Upper lobe of left lung (tissue), 6 donors: Measurements from ENCODE around the gene MRPL20. TPM values are rescaled to one million over a fixed set of nuclear protein-coding genes. Genes with fewer than 3 reads are reported as not detected.
"Not testable (repeated sequence)": the region's sequence is repeated elsewhere in the genome, so short reads cannot be mapped to it uniquely, and the experiment has no call there.

Experiments
- ATAC-seq, 2 donors: fragments of 200-7000 bp; cut with Tn5 transposase; one replicate each; pipeline ENCODE4 v1.9.1; 2022; ENCODE audit warnings: mild to moderate bottlenecking in 2 of 2, moderate library complexity in 2 of 2; ENCODE audit not compliant: low FRiP score in 2 of 2
- DNase-seq, 2 donors: peaks; one replicate each; pipeline ENCODE4 v3.0.0-alpha.2; 2019 to 2020
- H3K27ac ChIP-seq, 4 donors: fragments of 200-600 bp; sonication (generic); one replicate each; pipeline ENCODE4 v1.5.1; 2016 to 2019
- H3K27me3 ChIP-seq, 4 donors: fragments of 200-600 bp; sonication (generic); one replicate each; pipeline ENCODE4 v1.5.1; 2017 to 2019
- H3K36me3 ChIP-seq, 4 donors: fragments of 200-600 bp; sonication (generic); one replicate each; pipeline ENCODE4 v1.5.1; 2016 to 2019
- H3K4me1 ChIP-seq, 4 donors: fragments of 200-600 bp; sonication (generic); one replicate each; pipeline ENCODE4 v1.5.1; 2018 to 2019
- H3K4me3 ChIP-seq, 4 donors: fragments of 200-600 bp; sonication (generic); one replicate each; pipeline ENCODE4 v1.5.1; 2017 to 2019; ENCODE audit warnings: mild to moderate bottlenecking in 2 of 4, moderate library complexity in 1 of 4
- H3K9me3 ChIP-seq, 4 donors: fragments of 200-600 bp; sonication (generic); one replicate each; pipeline ENCODE4 v1.5.1; 2018 to 2019
- EP300 ChIP-seq, 4 donors: sonication (generic); formaldehyde crosslinking; IDR thresholded peaks; one replicate each; pipeline ENCODE4 v1.5.1; 2017; ENCODE audit warnings: antibody characterized with exemption in 4 of 4, control low read depth in 2 of 4
- POLR2A ChIP-seq, 4 donors: fragments of 450-650 bp; IDR thresholded peaks; one replicate each; pipeline ENCODE4 v1.5.1; 2016 to 2017; ENCODE audit warnings: antibody characterized with exemption in 4 of 4, mild to moderate bottlenecking in 2 of 4
- POLR2AphosphoS5 ChIP-seq, 2 donors: sonication (generic); formaldehyde crosslinking; IDR thresholded peaks; one replicate each; pipeline ENCODE4 v1.5.1; 2017; ENCODE audit warnings: antibody characterized with exemption in 2 of 2
- WGBS, 2 donors: methylation state at CpG; one replicate each; pipeline ENCODE4 v1.1.5; 2017 to 2018; 5-methylcytosine and 5-hydroxymethylcytosine counted together
- total RNA-seq, 6 donors: library from RNA; depleted of rRNA in 4 of 6; stranded (reverse); fragments of >200 nt in 4 of 6; gene quantifications; one replicate each; pipeline versions ENCODE4 v1.1.0 to v1.2.1, GENCODE V29; 2016 to 2021
- TF ChIP-seq, protein P1 (sequence below), 6 experiments: fragments of 450-650 bp in 4 of 6; fragments of 200-600 bp in 2 of 6; sonication (generic) in 2 of 6; IDR thresholded peaks; one replicate each; pipeline ENCODE4 v1.5.1; 2016 to 2019; ENCODE audit warnings: antibody characterized with exemption in 6 of 6
- donor health status: DM: no; HTN: no; CAD: no; lungs with moderate emphysema.
- donor health status: DM: no; HTN: yes; CAD: no; lungs with severe emphysema.

MRPL20 gene
- 100 to 1,000 TPM in 3 of 6 donors, 10 to 100 TPM in 3; 90.7 to 145 (median 101) TPM for total RNA-seq

- WGBS, 2 donors, result 1% methylated on average over 53 to 60 of the region's 98 CpGs
- TF ChIP-seq POLR2AphosphoS5 (IDR thresholded peaks at IDR 0.05) (peak; percentile 98 to 99), POLR2A (IDR thresholded peaks at IDR 0.05) (peak in 3 of 4 donors; percentile 44 to 86 (median 73)), EP300 (IDR thresholded peaks at IDR 0.05) (peak in 1 of 4 donors; percentile 81)
- TF ChIP-seq, protein P1, sequence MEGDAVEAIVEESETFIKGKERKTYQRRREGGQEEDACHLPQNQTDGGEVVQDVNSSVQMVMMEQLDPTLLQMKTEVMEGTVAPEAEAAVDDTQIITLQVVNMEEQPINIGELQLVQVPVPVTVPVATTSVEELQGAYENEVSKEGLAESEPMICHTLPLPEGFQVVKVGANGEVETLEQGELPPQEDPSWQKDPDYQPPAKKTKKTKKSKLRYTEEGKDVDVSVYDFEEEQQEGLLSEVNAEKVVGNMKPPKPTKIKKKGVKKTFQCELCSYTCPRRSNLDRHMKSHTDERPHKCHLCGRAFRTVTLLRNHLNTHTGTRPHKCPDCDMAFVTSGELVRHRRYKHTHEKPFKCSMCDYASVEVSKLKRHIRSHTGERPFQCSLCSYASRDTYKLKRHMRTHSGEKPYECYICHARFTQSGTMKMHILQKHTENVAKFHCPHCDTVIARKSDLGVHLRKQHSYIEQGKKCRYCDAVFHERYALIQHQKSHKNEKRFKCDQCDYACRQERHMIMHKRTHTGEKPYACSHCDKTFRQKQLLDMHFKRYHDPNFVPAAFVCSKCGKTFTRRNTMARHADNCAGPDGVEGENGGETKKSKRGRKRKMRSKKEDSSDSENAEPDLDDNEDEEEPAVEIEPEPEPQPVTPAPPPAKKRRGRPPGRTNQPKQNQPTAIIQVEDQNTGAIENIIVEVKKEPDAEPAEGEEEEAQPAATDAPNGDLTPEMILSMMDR (IDR thresholded peaks at IDR 0.05), result peak in 2 of 6 experiments; percentile 3 to 20
- H3K27ac ChIP-seq, result peak within 1 kb of the TSS; percentile 83 to 90 (median 85)
- peak; percentile 95 to 100 for ATAC-seq
- H3K9me3 ChIP-seq, result no peaks in the 10 kb centered on the region
- H3K4me1 ChIP-seq, result peaks cover 31 to 47% (median 33%) of the 10 kb centered on the region in 4 donors
- peak; percentile 95 to 98 for DNase-seq
- peak within 1 kb of the TSS; percentile 82 to 97 (median 90) for H3K4me3 ChIP-seq
- H3K36me3 ChIP-seq, result peaks cover 12 to 42% (median 32%) of the 10 kb centered on the region in 4 donors
- H3K27me3 ChIP-seq, result no peaks in the 10 kb centered on the region
Measured at GRCh38 chr1:1406821-1407635, at the start of gene MRPL20. Gene MRPL20, minus strand, starts transcription at chr1:1407293. Its CDS starts 76 bp downstream, at chr1:1407217.

- peak in 1 of 2 donors; percentile 63 for DNase-seq
- 90 to 97% methylated on average over 4 to 14 of the region's 22 CpGs for WGBS, 2 donors
- H3K27me3 ChIP-seq, H3K4me3 ChIP-seq, H3K27ac ChIP-seq, ATAC-seq, H3K36me3 ChIP-seq, H3K9me3 ChIP-seq, H3K4me1 ChIP-seq: not testable (repeated sequence)
Measured at GRCh38 chr1:1456683-1457255, 49.7 kb upstream of the MRPL20 start.

DNA sequence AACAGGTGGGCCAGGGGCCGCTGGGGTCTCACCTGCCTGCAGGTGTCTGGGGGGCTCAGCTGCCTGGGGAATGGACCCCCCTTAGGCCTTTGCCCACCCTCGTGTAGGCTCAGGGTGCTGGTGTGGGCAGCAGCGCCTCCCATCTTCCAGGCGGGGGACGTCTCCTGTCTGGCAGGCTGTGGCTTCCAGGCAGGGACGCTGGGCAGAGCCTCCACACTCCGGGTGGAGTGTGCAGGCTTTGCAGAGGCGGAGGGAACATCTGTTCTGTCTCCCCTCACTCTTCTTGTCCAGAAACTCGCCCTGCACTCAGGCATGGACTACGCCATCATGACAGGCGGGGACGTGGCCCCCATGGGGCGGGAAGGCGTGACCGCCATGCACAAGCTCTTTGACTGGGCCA, 48.8 kb upstream of the MRPL20 start:
- WGBS, 2 donors, result 100% methylated on average over 1 of the region's 15 CpGs; no CpG with 5 or more reads in 1 of the 2 donors

GRCh38 chr1:1455366-1455884, 48.3 kb upstream of the MRPL20 start:
- H3K9me3 ChIP-seq, result no peaks in the 10 kb centered on the region
- H3K4me1 ChIP-seq, result no peaks in the 10 kb centered on the region
- no peak overlapping the region for H3K27ac ChIP-seq
- DNase-seq (peak in 1 of 2 donors; percentile 73), ATAC-seq (no peak)
- whole genome bisulfite sequencing, 2 donors, result 76 to 90% methylated on average over 5 to 23 of the region's 30 CpGs
- no peaks in the 10 kb centered on the region for H3K36me3 ChIP-seq
- no peak for TF ChIP-seq POLR2A (IDR thresholded peaks at IDR 0.05)
- TF ChIP-seq, protein P1 (IDR thresholded peaks at IDR 0.05), result no peak
- no peak for TF ChIP-seq EP300 (IDR thresholded peaks at IDR 0.05)
- TF ChIP-seq POLR2AphosphoS5 (IDR thresholded peaks at IDR 0.05), result no peak
- H3K27me3 ChIP-seq, result no peaks in the 10 kb centered on the region
- no peak overlapping the region for H3K4me3 ChIP-seq

More for the DNA sequence above, 48.8 kb upstream of the MRPL20 start:
- H3K27me3 ChIP-seq, H3K4me3 ChIP-seq, H3K9me3 ChIP-seq, ATAC-seq, DNase-seq, H3K4me1 ChIP-seq, H3K27ac ChIP-seq, H3K36me3 ChIP-seq: not testable (repeated sequence)

DNA sequence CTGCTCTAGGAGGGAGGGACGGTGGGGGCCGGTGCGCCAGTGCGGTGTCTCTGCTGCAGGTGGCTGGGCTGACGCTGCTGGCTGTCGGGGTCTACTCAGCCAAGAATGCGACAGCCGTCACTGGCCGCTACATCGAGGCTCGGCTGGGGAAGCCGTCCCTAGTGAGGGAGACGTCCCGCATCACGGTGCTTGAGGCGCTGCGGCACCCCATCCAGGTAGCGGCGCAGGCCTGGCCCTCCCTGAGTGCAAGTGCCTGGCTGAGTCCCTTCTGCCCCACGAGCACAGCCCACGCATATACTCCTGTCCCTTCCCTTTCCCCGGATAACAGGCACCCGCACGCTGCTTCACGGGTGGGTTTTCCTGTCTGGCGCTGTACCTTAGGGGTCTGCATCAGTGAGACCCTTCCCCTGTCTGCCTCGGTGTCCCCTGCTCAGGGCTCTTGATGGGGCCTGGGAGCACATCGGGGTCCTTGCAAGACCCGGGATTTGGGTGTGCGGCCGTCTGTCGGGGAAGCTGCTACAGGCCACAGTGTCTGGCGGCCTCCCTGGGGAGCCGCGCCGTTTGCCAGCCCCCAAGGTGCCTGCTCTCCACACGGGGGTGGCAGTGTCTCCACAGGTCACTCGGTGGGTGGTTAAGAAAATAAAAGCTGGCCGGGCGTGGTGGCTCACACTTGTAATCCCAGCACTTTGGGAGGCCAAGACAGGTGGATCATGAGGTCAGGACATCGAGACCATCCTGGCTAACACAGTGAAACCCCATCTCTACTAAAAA, 47.4 kb upstream of the MRPL20 start:
- not testable (repeated sequence) for H3K27me3 ChIP-seq, ATAC-seq, H3K27ac ChIP-seq, H3K9me3 ChIP-seq, H3K36me3 ChIP-seq, H3K4me1 ChIP-seq, H3K4me3 ChIP-seq
- peak in 1 of 2 donors; percentile 71 for DNase-seq
- 87% methylated on average over 19 to 22 of the region's 41 CpGs for WGBS, 2 donors

- H3K9me3 ChIP-seq, result no peaks in the 10 kb centered on the region
- peak in 1 of 2 donors; percentile 66 for DNase-seq
- no peaks in the 10 kb centered on the region for H3K4me1 ChIP-seq
- no peaks in the 10 kb centered on the region for H3K27me3 ChIP-seq
- TF ChIP-seq POLR2AphosphoS5 (IDR thresholded peaks at IDR 0.05), result no peak
- TF ChIP-seq POLR2A (IDR thresholded peaks at IDR 0.05), result no peak
- TF ChIP-seq, protein P1 (IDR thresholded peaks at IDR 0.05), result no peak
- TF ChIP-seq EP300 (IDR thresholded peaks at IDR 0.05), result no peak
- H3K4me3 ChIP-seq, result no peak overlapping the region
- H3K36me3 ChIP-seq, result no peaks in the 10 kb centered on the region
- no peak for ATAC-seq
- 90 to 94% methylated on average over 7 to 16 of the region's 16 CpGs for WGBS, 2 donors
- no peak overlapping the region for H3K27ac ChIP-seq
Measured at GRCh38 chr1:1452882-1453281, 45.8 kb upstream of the MRPL20 start.

DNA sequence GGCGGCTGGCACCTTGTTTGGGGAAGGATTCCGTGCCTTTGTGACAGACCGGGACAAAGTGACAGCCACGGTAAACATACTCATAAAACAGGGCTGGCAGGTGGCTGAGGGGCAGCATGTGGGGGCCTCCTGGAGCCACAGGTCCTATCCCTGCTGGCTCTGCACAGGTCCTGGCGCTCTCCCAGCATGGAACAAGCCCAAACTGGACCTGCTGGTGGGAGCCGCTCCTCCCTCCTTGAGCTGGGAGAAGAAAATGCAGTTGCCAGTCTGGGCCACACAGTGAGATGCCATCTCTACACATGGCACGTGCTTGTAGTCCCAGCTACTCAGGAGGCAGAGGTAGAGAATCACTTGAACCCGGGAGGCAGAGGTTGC, 45.3 kb upstream of the MRPL20 start:
- not testable (repeated sequence) for H3K27ac ChIP-seq, H3K4me3 ChIP-seq, H3K27me3 ChIP-seq, DNase-seq, H3K4me1 ChIP-seq, H3K36me3 ChIP-seq, H3K9me3 ChIP-seq, ATAC-seq
- 70 to 93% methylated on average over 6 of the region's 8 CpGs for WGBS, 2 donors
